TTC549 (cell line): ENCODE measurements around the gene NSRP1.
"Not testable (repeated sequence)": the region's sequence is repeated elsewhere in the genome, so short reads cannot be mapped to it uniquely, and the experiment has no call there.

ENCODE experiments used
- FAIRE-seq: peaks from 2 replicates; lab custom pipeline; 2012; peaks lifted over from hg19 to GRCh38; lab: Jason Lieb, UNC

Gene NSRP1

DNA sequence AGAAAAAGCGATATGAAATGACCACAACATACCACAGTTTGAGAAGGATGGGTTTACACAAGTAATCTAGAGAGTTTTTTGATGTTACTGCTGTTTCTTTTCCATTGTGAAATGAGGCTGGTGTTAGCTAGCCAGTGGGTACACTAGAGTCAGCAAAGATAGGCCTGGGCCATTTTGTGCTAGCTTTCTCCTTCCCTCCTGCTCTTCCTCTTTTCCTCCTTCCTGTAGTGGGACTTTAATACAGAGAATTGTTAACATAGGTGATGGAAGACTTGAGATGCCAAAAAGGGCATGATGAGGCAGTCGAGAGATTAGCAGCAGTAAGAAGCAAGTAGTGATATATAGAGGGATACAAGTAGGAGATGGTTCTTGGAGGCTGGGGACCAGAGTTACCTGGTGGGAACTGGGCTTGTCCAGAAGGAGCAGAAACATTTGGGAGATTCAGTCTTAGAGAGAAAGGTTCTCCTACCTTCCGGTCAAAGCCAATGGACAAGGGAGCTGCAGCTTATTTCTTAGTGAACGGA, 7.7 kb downstream of the NSRP1 start:
- no peak for FAIRE-seq

DNA sequence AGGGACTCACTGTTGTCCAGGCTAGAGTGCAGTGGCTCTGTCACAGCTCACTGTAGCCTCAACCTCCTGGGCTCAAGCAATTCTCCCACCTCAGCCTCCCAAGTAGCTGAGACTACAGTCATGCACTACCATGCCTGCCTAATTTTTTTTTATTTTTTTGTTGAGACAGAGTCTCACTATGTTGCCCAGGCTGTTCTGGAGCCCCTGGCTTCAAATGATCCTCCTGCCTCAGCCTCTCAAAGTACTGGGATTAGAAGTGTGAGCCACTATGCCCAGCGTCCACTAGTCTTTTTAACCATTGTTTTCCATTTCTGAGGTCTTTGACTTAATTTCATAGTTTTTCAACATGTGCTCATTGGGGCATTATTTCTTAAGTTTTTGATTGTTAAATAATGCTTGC, 13.5 kb downstream of the NSRP1 start:
- no peak for FAIRE-seq

DNA sequence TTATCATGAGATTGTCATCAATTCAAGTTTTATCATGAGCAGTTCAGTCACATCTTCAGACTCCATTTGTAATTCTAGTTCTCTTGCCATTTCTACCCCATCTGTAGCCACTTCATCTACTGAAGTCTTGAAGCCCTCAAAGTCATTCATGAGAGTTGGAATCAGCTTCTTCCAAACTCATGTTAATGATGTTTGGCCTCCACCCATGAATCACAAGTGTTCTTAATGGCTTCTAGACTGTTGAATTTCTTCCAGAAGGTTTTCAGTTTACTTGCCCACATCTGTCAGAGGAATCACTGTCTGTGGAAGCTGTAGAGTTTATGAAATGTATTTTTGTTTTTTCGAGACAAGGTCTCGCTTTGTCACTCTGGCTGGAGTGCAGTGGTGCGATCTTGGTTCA, 16.0 kb downstream of the NSRP1 start:
- FAIRE-seq = no peak

DNA sequence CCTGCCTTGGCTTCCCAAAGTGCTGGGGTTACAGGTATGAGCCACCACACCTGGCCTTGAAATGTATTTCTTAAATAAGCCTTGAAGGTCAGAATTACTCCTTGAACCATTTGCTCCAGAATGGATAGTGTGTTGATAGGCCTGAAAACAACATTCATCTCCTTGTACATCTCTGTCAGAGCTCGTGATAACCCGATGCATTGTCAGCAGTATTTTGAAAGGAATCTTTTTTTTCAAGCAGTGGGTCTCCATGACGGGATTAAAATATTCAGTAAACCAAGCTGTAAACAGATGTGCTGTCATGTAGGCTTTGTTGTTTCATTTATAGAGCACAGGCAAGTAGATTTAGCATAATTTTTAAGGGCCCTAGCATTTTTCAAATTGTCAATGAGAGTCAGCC, 16.6 kb downstream of the NSRP1 start:
- no peak for FAIRE-seq

DNA sequence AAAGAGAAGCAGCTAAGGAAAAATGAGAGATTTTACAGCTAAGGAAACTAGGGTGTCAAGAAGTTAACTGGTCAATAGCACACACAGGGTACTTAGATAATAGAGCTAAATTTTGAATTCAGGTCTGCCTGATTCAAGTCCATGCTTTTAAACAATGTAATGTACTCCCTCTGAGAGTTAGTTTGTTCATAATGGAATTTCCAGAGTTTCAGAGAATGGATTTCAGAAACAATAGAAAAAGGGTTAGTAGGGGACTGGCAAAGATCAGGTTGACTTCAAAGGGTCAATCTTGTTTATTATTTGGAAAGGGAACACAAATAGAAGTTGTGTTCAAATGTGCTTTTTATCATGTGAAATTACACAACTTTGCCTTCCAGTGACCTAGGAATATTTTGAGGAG, 17.9 kb downstream of the NSRP1 start:
- FAIRE-seq = no peak

DNA sequence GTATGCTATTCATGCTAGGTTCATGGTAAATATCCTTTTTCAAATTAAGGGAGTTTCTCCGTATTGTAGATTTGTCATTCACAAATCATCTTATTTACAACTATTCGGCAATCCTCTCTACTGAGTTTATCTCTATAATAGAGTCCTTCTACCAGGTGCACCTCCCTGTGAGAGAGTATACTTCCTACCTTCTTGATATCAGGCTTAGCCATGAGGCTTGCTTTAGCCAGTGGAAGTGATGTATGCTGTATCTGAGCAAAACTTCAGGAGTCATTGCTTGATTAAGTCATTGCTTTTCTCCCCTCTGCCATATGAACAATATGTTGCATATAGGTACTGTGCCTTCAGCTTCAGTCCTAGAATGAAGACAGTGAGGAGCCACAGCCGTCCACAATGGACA, 20.5 kb downstream of the NSRP1 start:
- FAIRE-seq = no peak

DNA sequence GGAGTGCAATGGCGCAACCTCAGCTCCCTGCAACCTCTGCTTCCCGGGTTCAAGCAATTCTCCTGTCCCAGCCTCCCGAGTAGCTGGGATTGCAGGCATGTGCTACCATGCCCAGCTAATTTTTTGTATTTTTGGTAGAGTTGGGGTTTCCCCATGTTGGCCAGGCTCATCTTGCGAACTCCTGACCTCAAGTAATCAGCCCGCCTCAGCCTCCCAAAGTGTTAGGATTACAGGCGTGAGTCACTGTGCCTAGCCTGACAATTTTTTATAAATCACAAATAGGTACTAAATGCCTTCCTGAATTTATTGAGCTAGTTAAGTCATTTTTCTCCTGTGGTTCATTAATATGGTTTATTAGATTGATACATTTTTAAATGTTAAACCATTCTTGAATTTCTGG, 31.2 kb downstream of the NSRP1 start:
- not testable (repeated sequence) for FAIRE-seq

DNA sequence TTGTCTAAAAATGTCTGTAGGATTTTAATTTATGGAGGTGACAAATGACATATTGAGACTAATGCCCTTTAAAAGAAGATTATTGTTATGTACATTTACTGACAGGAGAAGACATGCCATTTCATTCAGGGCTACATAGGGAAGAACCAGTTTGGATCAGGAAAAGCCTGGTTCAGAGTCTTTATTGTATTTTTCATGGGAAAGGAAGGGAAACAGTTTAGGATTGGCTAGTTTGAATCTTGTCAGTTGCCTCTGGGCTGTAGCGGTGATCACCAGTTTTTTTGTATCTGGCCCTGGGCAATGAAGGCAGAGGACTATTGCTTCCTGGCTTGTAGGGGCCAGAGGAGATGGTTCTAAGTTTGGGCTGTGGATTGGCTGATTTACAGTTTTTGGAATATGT, 31.8 kb downstream of the NSRP1 start:
- no peak for FAIRE-seq

DNA sequence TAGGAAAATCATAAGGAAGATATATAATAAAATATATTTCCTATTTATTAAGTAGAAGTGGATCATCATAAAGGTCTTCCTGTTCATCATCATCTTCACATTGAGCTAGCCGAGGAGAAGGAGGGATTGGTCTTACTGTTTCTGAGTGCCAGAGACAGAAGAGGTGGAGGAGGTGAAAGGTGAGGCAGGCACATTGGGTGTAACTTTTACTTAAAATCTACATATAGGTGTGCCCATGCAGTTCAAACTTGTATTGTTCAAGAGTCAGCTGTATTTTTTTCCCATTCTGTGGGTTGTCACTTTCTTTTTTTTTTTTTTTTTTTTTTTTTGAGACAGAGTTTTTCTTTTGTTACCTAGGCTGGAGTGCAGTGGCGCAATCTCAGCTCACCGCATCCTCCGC, 34.9 kb downstream of the NSRP1 start:
- no peak for FAIRE-seq

DNA sequence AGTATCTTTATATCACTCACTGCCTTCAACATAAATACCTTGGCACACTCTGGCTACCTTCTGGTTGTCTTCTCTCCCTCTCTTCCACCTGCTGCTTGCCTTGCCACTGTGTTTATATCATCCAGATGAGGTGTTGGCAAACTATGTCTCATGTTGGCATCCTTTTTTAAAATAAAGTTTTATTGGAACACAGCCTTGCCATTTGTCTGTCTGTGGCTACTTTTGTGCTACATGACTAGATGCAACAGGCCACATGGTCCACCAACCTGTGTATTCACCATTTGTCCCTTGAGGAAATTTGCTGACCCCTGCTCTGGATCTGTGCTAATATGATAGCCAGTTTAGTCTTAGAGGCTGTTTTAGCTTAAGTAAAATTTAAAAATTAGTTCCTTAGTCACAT, 36.8 kb downstream of the NSRP1 start:
- FAIRE-seq = no peak

DNA sequence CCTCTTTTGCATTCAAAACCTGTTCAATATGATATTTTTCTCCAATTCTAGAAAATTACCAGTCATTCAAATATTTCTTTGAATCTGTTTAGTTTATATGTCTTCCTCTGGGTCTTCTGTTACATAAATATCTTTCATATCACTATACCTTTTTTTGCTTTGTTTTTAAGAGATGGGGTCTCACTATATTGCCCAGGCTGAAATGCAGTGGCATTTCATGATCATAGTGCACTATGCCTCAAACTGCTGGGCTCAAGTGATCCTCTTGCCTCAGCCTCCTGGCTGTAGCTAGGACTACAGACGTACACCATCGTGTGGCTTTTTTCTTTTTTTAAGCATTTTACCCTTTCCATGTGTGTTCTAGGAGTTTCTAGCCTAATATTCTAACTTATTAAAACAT, 38.8 kb downstream of the NSRP1 start:
- FAIRE-seq = no peak

DNA sequence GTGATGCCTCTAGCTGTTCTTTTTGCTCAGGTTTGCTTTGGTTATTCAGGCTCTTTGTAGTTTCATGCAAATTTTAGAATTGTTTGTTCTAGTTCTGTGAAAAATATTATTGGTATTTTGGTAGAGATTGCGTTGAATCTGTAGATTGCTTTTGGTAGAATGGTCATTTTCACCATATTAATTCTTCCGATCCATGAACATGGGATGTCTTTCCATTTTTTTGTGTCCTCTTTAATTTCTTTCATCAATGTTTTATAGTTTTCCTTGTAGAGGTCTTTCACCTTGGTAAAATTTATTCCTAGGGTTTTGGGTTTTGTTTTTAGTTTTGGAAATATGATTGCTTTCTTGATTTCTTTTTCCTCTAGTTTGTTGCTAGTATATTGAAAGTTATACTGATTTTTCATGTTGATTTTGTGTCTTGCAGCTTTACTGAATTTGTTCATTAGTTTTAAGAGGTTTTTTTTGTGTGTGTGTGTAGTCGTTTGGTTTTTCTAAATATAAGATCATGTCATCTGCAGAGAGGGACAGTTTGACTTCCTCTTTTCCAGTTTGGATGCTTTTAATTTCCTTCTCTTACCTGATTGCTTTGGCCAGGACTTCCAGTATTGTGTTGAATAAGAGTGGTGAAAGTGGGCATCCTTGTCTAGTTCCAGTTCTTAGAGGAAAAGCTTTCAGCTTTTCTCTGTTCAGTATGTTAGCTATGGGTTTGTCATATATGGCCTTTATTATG, 42.4 kb downstream of the NSRP1 start:
- no peak for FAIRE-seq

DNA sequence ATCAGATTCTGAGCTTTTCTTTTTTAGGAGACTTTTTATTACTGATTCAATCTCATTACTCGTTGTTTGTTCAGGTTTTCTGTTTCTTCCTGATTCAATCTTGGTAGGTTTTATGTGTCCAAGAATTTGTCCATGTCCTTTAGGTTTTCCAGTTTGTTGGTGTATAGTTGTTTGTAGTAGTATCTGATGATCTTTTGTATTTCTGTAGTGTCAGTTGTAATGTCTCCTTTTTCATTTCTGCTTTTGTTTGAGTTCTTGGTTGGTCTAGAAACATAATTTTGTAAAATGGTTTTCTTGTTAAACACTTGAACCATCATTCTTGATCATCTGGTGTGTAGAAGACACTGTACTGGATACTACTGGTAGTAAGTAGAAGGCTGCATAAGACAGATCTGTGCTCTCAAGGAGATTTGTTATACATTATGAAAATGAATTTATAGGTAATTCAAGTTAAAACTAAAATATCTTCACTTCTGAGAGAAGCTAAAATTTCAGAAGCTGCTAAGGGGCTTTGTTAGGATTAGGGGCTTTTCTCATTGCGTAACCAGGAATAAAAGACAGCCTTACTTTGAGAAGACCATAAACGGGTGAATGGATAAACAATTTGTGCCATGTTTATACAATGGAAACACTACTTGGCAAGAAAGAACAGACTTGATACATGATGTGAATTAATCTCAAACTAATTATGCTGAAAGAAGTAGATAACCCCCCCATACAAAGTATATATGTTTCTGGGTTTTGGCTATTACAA, 44.0 kb downstream of the NSRP1 start:
- FAIRE-seq = no peak

DNA sequence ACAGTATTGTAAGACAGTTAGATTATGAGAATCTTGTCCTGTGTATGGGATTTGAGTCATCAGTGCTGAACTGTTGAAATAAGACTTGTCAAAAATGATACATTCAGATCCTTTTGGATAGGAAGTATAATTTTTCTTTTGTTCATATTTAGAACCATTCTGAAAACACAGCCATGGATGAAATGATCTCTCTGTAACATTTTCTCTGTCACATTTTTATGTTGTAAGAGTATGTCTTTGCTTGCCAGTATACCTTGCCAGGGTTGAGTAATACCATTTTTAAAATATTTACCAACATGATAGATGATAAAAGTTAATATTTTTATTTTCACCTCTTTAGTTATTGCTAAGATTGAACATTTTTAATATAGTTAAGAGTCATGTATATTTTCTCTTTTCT, 45.0 kb downstream of the NSRP1 start:
- no peak for FAIRE-seq

DNA sequence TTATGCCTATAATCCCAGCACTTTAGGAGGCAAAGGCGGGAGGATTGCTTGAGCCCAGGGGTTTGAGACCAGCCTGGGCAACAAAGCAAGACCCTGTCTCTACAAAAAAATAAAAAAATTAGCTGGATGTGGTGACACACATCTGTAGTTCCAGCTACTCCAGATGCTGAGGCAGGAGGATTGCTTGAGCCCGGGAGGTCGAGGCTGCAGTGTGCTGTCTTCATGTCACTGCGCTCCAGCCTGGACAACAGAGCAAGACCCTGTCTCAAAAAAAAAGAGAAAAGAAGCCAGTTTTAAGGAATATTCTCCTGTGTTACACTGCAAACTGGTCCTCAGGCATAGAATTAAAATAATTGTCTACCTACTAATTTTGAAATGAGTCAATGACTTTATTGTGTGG, 47.9 kb downstream of the NSRP1 start:
- FAIRE-seq = no peak

DNA sequence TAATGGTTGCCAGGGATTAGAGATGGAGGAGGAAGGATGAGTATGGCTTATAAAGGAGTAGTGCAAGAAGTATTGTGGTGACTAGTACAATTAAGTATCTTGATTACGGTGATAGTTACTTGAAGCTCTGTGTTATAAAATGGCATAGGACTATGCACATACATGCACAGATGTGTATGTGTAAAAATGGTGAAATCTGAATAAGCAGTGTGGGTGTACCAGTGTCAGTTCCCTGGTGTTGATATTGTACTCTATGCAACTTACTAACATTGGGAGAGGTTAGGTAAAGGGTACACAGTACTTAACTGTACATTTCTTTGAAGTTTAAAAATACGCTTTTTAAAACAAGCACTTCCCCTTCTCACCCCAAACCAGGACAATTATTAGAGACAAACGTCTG, 48.5 kb downstream of the NSRP1 start:
- FAIRE-seq = no peak

DNA sequence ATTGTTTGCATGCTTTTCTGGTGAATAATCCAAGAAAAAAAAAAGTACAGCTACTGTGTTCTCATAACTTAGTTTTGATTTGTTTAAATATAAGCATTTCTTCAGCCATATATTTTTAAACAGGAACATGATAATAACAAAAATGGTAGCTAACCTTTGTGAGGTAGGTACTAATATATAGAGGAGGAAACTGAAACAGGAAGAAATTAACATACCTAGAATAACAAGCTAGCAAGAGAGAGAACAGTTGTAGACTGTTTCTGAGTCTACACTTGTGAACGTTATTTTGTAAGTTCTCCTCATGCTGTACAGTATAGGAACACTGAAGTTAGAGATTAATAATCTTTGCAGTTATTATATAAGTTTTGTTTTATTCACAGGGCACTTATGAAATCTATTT, 49.3 kb downstream of the NSRP1 start:
- FAIRE-seq = no peak

DNA sequence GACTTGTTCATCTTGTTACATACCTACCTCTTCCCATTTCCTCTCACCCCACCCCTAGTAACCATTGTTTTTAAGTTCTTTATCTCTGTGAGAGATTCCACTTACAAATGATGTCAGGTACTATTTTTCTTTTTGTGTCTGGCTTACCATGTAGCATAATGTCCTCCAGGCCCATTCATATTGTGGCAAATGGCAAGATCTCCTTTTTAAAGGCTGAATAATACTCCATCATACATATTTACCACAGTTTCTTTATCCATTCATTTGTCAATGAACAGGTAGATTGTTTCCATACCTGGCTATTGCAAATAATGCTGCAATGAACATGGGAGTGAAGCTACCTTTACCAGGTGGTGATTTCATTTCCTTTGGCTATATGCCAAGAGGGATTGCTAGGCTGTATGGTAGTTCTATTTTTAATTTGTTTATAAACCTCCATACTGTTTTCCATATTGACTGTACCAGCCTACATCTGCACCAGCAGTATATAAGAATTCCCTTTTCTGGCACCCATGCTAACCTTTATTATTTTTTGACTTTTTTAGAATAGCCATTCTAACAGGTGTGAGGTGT, 53.9 kb downstream of the NSRP1 start:
- FAIRE-seq = no peak

DNA sequence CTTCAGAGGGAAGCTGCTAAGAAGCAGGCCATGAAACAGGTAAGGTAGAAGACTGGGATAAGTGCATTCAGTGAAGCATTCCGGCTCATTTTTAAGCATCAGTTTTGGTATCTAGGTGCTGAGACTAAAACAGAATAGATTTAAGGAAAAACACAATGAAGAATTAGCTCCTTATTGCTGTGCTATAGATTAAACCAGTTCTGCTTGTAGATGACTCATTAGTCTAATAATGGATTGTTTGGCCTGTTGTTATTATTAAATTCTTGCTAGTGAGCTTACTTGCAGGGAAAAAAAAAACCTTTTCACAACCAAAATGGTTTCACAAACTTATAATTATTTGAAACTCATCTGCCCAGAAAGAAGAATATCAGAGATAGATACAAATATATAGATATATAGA, 55.9 kb downstream of the NSRP1 start:
- FAIRE-seq = no peak

DNA sequence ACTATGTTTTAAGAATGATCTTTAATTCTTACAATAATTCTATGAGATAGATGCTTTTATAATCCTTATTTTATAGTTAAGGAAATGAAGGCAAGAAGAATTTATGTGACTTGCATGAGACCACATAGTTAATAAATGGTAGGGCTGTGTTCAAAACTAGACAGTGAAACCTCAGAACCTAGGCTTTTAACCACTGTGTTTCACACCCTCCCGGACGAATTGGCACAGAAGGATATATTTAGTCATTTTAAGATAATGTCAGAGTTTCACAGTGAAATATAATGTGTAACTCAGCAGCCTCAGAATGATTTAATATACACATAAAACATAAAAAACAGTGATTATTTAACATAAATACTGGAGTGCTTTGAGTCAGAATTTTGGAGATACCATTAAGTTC, 57.0 kb downstream of the NSRP1 start:
- no peak for FAIRE-seq

DNA sequence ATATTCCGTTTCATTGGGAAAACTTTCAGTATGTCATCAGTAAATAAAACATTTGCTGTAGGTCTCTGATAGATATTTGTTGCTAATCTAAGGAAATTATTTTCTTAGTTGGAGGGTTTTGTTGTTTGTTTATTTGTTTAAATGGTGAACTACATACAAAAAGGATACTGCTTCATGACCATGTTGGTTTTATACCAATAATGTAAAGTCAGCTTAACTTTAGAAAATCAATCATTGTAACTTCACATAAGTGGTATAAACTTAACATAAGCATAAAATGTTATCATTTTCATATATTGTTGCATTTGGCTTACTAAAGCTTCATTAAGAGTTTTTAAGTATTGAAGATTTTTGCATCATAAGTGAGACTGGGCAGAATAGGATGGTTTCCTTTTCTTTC, 57.9 kb downstream of the NSRP1 start:
- no peak for FAIRE-seq

DNA sequence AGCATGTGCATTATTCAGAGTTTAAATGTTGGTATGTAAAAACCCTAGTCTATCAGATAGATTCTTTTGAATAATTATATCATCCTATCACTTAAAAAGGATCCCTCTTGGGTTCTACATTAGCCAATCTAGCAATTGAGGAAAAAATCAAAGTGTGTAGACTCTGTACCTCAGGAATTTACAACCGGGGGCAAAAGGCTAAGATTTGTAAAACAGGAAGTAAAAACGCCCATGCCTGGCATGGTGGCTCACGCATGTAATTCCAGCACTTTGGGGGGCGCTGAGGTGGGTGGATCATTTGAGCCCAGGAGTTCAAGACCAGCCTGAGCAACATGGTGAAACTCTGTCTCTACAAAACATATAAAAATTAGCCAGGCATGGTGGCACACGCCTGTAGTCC, 60.2 kb downstream of the NSRP1 start:
- FAIRE-seq = no peak

DNA sequence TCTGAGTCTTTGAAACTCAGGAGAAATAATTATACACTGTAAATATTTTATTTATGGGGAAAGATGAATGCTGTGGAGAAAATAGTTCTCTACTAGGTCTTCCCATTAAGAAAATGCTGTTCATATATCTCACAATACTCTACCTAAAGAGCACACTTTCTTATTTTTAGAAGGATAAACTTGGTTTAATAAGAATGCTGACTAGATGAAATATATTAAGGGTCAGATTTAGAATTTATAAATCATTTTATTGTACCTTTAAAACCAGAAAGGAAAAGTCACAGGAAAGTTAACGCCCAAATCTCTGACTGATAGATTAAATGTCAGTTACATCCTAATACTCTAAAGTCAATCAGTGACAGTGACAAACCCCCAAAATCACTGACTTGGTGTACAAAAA, 70.1 kb downstream of the NSRP1 start:
- no peak for FAIRE-seq

DNA sequence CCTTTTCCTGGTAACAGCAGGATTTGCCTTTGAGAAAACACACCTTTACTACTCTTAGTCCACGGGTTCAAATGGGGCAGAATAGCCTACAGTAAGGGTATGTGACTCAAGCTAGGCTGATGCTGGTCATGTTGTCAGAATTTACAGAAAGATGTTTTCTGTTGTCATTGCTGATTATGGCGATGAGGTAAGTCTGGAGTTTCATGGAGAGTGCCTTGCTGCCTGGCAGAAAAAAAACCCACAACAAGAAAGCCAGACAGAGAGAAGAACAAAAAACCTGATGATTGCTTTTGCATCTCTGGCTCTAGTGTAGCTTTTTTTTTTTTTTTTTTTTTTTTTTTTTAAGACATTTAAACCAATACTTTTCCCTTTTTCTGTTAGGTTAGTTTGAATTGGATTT, 71.0 kb downstream of the NSRP1 start:
- FAIRE-seq = no peak
